Liver (tissue), 9 donors: ENCODE data around the gene ARHGAP40. TPM values are rescaled to one million over a fixed set of nuclear protein-coding genes. Genes with fewer than 3 reads are reported as not detected.

Source experiments
- DNase-seq: peaks from one replicate; pipeline ENCODE4 v3.0.0-alpha.2; 2017; ENCODE audit warnings: low spot score
- H3K27ac ChIP-seq, 2 donors: one replicate each; pipeline ENCODE4 v1.7.0; 2013; ENCODE audit warnings: inconsistent platforms in 2 of 2, low read length in 2 of 2, control low read depth in 1 of 2, low read depth in 1 of 2, mild to moderate bottlenecking in 1 of 2
- H3K27me3 ChIP-seq, 4 donors: one replicate each; pipeline versions ENCODE4 v1.6.1 to v1.7.0; 2013; ENCODE audit warnings: low read length in 3 of 4, inconsistent platforms in 1 of 4, mild to moderate bottlenecking in 1 of 4, moderate library complexity in 1 of 4; ENCODE audit not compliant: control insufficient read depth in 4 of 4, insufficient read depth in 4 of 4
- H3K36me3 ChIP-seq, 4 donors: one replicate each; pipeline versions ENCODE4 v1.6.1 to v1.7.0; 2013; ENCODE audit warnings: low read length in 3 of 4, mild to moderate bottlenecking in 3 of 4, low read depth in 1 of 4, moderate library complexity in 1 of 4; ENCODE audit not compliant: control insufficient read depth in 4 of 4, insufficient read depth in 3 of 4
- H3K4me1 ChIP-seq, 4 donors: one replicate each; pipeline versions ENCODE4 v1.6.1 to v1.7.0; 2013; ENCODE audit warnings: low read length in 3 of 4, mild to moderate bottlenecking in 3 of 4, moderate library complexity in 1 of 4; ENCODE audit not compliant: control insufficient read depth in 4 of 4, insufficient read depth in 4 of 4
- H3K4me3 ChIP-seq, 3 donors: one replicate each; pipeline versions ENCODE4 v1.6.1 to v1.7.0; 2013; ENCODE audit warnings: low read length in 3 of 3, control low read depth in 1 of 3, low read depth in 1 of 3, mild to moderate bottlenecking in 1 of 3
- H3K9ac ChIP-seq, 2 donors: one replicate each; pipeline ENCODE4 v1.7.0; 2013; ENCODE audit warnings: low read length in 2 of 2, mild to moderate bottlenecking in 2 of 2, moderate library complexity in 2 of 2, control low read depth in 1 of 2, low read depth in 1 of 2
- H3K9me3 ChIP-seq, 4 donors: one replicate each; pipeline versions ENCODE4 v1.6.1 to v1.7.0; 2013; ENCODE audit warnings: low read length in 3 of 4; ENCODE audit not compliant: control insufficient read depth in 4 of 4
- CTCF ChIP-seq: fragments of 150-350 bp; IDR thresholded peaks from 2 replicates; pipeline ENCODE4 v1.5.1; 2017; ENCODE audit warnings: improper control_type of control experiment, low read depth, low read length; ENCODE audit not compliant: missing input control
- EGR1 ChIP-seq, 2 donors: IDR thresholded peaks; 2 replicates each; pipeline ENCODE4 v1.6.1; 2016 to 2018; ENCODE audit warnings: antibody characterized with exemption in 2 of 2, low read depth in 2 of 2
- FOXA2 ChIP-seq: IDR thresholded peaks from 2 replicates; pipeline ENCODE4 v1.6.1; 2016; ENCODE audit warnings: antibody characterized with exemption
- GABPA ChIP-seq, 2 donors: IDR thresholded peaks in 1 of 2; conservative IDR thresholded peaks in 1 of 2; 2 replicates each; pipeline ENCODE4 v1.6.1; 2016; ENCODE audit warnings: antibody characterized with exemption in 2 of 2, mild to moderate bottlenecking in 1 of 2, moderate library complexity in 1 of 2
- HNF4A ChIP-seq, 2 donors: conservative IDR thresholded peaks; 2 replicates each; pipeline ENCODE4 v1.6.1; 2016; ENCODE audit warnings: antibody characterized with exemption in 2 of 2, mild to moderate bottlenecking in 2 of 2
- HNF4G ChIP-seq: IDR thresholded peaks from 2 replicates; pipeline ENCODE4 v1.6.1; 2016; ENCODE audit warnings: antibody characterized with exemption
- JUND ChIP-seq, 2 donors: IDR thresholded peaks; 2 replicates each; pipeline ENCODE4 v1.6.1; 2016; ENCODE audit warnings: antibody characterized with exemption in 2 of 2
- MAX ChIP-seq: IDR thresholded peaks from 2 replicates; pipeline ENCODE4 v1.6.1; 2016; ENCODE audit warnings: antibody characterized with exemption
- RAD21 ChIP-seq, 2 donors: IDR thresholded peaks; 2 replicates each; pipeline ENCODE4 v1.6.1; 2016; ENCODE audit warnings: antibody characterized with exemption in 2 of 2, mild to moderate bottlenecking in 2 of 2
- RXRA ChIP-seq, 2 donors: IDR thresholded peaks; 2 replicates each; pipeline ENCODE4 v1.6.1; 2017 to 2018; ENCODE audit warnings: antibody characterized with exemption in 2 of 2, mild to moderate bottlenecking in 1 of 2
- SP1 ChIP-seq: IDR thresholded peaks from 2 replicates; pipeline ENCODE4 v1.6.1; 2018; ENCODE audit warnings: antibody characterized with exemption, mild to moderate bottlenecking
- TAF1 ChIP-seq: conservative IDR thresholded peaks from 2 replicates; pipeline ENCODE4 v1.6.1; 2016; ENCODE audit warnings: antibody characterized with exemption, mild to moderate bottlenecking
- YY1 ChIP-seq: IDR thresholded peaks from 2 replicates; pipeline ENCODE4 v1.6.1; 2016; ENCODE audit warnings: antibody characterized with exemption, mild to moderate bottlenecking
- WGBS: extraction: QIAGEN DNeasy Blood & Tissue Kit; methylation state at CpG from one replicate; pipeline ENCODE4 v1.1.7; 2013; 5-methylcytosine and 5-hydroxymethylcytosine counted together
- polyA plus RNA-seq, 2 donors: library from polyadenylated mRNA; stranded (reverse) in 1 of 2; unstranded in 1 of 2; fragments of 200-250 nt in 1 of 2; fragments of >200 nt in 1 of 2; fragmentation: Nextera tagmentation in 1 of 2; extraction: Ambion mirVana in 1 of 2; gene quantifications; one replicate each; pipeline versions ENCODE4 v1.2.1 to v1.2.3, GENCODE V29; 2013 to 2015
- total RNA-seq, 2 donors: library from RNA; depleted of rRNA; stranded (reverse); fragments of >200 nt; gene quantifications; one replicate each; pipeline ENCODE4 v1.2.3, GENCODE V29; 2014
- TF ChIP-seq, protein P1 (sequence below): IDR thresholded peaks from 2 replicates; pipeline ENCODE4 v1.6.1; 2016; ENCODE audit warnings: antibody characterized with exemption
- donor health status: healthy.
- donor health status: healthy.
- donor health status: healthy.
- donor health status: healthy.
- donor health status: healthy.

ARHGAP40 gene
- total and polyA plus RNA-seq, 4 donors = 0.08 TPM; not detected in 3

DNA sequence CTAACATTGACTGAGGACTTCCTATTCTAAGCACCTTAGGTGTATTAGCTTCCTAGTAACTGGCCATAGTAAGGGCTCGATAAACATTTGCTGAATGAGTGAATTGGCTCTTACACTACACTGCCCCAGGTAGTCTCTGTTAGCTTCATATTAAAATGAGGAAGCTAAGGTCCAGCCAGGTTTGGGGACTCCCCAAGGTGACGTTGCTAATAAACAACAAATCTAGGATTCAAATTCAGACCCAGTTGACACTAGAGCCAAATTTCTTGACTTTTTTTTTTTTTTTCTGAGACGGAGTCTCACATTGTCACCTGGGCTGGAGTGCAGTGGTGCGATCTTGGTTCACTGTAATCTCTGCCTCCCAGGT lies 16.2 kb downstream of the ARHGAP40 start:
- DNase-seq = no peak
- Histone ChIP-seq H3K9me3 (no peaks in the 10 kb centered on the region), H3K27ac (no peak overlapping the region), H3K36me3 (no peaks in the 10 kb centered on the region), H3K4me1 (no peaks in the 10 kb centered on the region), H3K4me3 (no peak overlapping the region), H3K9ac (no peak overlapping the region), H3K27me3 (no peaks in the 10 kb centered on the region)
- 86% methylated on average over 4 of the region's 4 CpGs for WGBS
- TF ChIP-seq CTCF (no peak), EGR1 (IDR thresholded peaks at IDR 0.05; ENCODE audit: low read depth in 2 of 2) (no peak), RXRA (IDR thresholded peaks at IDR 0.05) (no peak)

DNA sequence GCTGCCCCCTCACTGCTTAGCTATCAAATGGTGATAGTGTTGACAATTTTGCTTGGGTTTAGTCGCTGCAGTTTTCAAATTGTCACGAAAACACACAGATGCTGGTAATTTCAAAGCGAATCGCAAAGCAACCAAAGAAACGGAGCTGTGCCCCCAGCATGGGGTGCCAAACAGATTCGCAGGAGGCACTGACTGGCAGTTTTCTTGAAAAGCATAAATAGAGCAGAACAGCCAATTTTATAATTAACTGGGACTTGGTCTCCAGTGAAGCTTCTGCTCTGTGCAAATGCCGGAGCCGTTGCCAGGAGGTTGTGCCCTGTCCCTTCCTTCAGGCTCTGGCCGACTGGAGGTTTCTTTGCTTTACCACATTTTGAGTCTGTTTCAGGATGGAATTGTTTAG lies 18.8 kb downstream of the ARHGAP40 start:
- Histone ChIP-seq H3K4me1 (no peaks in the 10 kb centered on the region), H3K9ac (no peak overlapping the region), H3K27ac (no peak overlapping the region), H3K9me3 (peaks cover 0 to 4% (median 2%) of the 10 kb centered on the region in 4 donors), H3K27me3 (no peaks in the 10 kb centered on the region), H3K36me3 (no peaks in the 10 kb centered on the region), H3K4me3 (no peak overlapping the region)
- no peak for DNase-seq
- TF ChIP-seq FOXA2 (no peak), TAF1 (no peak), RXRA (IDR thresholded peaks at IDR 0.05) (no peak), SP1 (no peak), HNF4A (conservative IDR thresholded peaks at IDR 0.05) (no peak), CTCF (no peak), RAD21 (IDR thresholded peaks at IDR 0.05) (no peak), YY1 (no peak), HNF4G (no peak)
- TF ChIP-seq, protein P1, sequence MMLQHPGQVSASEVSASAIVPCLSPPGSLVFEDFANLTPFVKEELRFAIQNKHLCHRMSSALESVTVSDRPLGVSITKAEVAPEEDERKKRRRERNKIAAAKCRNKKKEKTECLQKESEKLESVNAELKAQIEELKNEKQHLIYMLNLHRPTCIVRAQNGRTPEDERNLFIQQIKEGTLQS = no peak
- 62% methylated on average over 9 of the region's 9 CpGs for WGBS

DNA sequence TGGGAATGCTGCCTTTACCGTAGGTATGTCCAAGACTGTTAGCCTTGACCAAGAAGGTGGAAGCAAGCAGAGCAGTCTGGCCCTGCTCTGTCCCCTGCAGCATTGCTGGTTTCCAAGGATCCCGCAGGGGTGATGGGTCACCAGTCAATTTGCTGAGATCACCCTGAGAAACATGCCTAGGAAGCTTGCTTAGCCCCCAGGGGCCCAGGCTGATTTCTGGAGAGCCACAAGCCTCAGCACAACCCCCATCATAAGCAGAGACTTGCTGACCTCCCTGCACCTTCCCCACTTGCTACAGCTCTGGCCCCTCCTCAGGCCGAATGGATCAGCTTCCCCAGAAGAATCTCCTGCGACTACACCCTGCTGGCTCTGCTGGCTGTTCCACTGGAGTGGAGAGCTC lies 21.5 kb downstream of the ARHGAP40 start:
- H3K27me3 ChIP-seq = no peaks in the 10 kb centered on the region
- peaks cover 0 to 4% (median 2%) of the 10 kb centered on the region in 4 donors for H3K9me3 ChIP-seq
- no peak overlapping the region for H3K4me3 ChIP-seq
- WGBS = 75% methylated on average over 4 of the region's 4 CpGs
- no peak overlapping the region for H3K9ac ChIP-seq
- H3K4me1 ChIP-seq = no peaks in the 10 kb centered on the region
- H3K27ac ChIP-seq = no peak overlapping the region
- TF ChIP-seq GABPA (IDR thresholded peaks at IDR 0.05 in 1 of 2, conservative IDR thresholded peaks at IDR 0.05 in 1 of 2) = no peak
- no peak for TF ChIP-seq EGR1 (IDR thresholded peaks at IDR 0.05; ENCODE audit: low read depth in 2 of 2)
- no peak for TF ChIP-seq HNF4G
- no peak for TF ChIP-seq JUND (IDR thresholded peaks at IDR 0.05)
- TF ChIP-seq SP1 = no peak
- no peak for TF ChIP-seq YY1
- TF ChIP-seq MAX = no peak
- TF ChIP-seq FOXA2 = no peak
- no peak for TF ChIP-seq RXRA (IDR thresholded peaks at IDR 0.05)
- TF ChIP-seq CTCF = no peak
- no peak for TF ChIP-seq RAD21 (IDR thresholded peaks at IDR 0.05)
- no peaks in the 10 kb centered on the region for H3K36me3 ChIP-seq
- DNase-seq = no peak
